Colonic mucosa (tissue), 4 donors: ENCODE measurements around the gene SOSTDC1. TPM values are rescaled to one million over a fixed set of nuclear protein-coding genes. Genes with fewer than 3 reads are reported as not detected.

Experiments
- DNase-seq: peaks from one replicate; pipeline ENCODE4 v3.0.0-alpha.2; 2020
- H3K27ac ChIP-seq: fragments of 200-600 bp; one replicate; pipeline ENCODE4 v1.8.0; 2021
- H3K27me3 ChIP-seq: fragments of 200-600 bp; one replicate; pipeline ENCODE4 v1.8.0; 2021
- H3K36me3 ChIP-seq: fragments of 200-600 bp; one replicate; pipeline ENCODE4 v1.8.0; 2021
- H3K4me1 ChIP-seq: fragments of 200-600 bp; one replicate; pipeline ENCODE4 v1.8.0; 2021; ENCODE audit warnings: mild to moderate bottlenecking
- H3K4me3 ChIP-seq: fragments of 200-600 bp; one replicate; pipeline ENCODE4 v1.8.0; 2021
- H3K9ac ChIP-seq, 2 donors: one replicate each; pipeline ENCODE4 v1.7.0; 2013; ENCODE audit warnings: control low read depth in 2 of 2, low read depth in 2 of 2, low read length in 2 of 2
- H3K9me3 ChIP-seq: fragments of 200-600 bp; one replicate; pipeline ENCODE4 v1.8.0; 2021
- intact Hi-C: fragments of 100-400 bp; cut with DNase I; formaldehyde crosslinking; loops from one replicate; pipeline ENCODE4 v1.14.1; 2022
- total RNA-seq, 2 donors: library from RNA; stranded (reverse); fragmentation: NEBNext Ultra II Directional in 1 of 2; extraction: Animal tissue kit (Norgen Biotek cat#: 25700) in 1 of 2; gene quantifications; one replicate each; pipeline ENCODE4 v1.2.1, GENCODE V29; 2021
- TF ChIP-seq, protein P1 (sequence below): fragments of 200-600 bp; IDR thresholded peaks from one replicate; pipeline ENCODE4 v1.8.0; 2022; ENCODE audit warnings: antibody characterized with exemption, mild to moderate bottlenecking
- donor health status: healthy.
- donor health status: DM: no; HTN: no; CAD: no.
- donor health status: DM: no; HTN: no; CAD: no.

The SOSTDC1 gene, protein sequence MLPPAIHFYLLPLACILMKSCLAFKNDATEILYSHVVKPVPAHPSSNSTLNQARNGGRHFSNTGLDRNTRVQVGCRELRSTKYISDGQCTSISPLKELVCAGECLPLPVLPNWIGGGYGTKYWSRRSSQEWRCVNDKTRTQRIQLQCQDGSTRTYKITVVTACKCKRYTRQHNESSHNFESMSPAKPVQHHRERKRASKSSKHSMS
- total RNA-seq: 1 to 10 TPM; 4.7 to 7.2 TPM

DNA sequence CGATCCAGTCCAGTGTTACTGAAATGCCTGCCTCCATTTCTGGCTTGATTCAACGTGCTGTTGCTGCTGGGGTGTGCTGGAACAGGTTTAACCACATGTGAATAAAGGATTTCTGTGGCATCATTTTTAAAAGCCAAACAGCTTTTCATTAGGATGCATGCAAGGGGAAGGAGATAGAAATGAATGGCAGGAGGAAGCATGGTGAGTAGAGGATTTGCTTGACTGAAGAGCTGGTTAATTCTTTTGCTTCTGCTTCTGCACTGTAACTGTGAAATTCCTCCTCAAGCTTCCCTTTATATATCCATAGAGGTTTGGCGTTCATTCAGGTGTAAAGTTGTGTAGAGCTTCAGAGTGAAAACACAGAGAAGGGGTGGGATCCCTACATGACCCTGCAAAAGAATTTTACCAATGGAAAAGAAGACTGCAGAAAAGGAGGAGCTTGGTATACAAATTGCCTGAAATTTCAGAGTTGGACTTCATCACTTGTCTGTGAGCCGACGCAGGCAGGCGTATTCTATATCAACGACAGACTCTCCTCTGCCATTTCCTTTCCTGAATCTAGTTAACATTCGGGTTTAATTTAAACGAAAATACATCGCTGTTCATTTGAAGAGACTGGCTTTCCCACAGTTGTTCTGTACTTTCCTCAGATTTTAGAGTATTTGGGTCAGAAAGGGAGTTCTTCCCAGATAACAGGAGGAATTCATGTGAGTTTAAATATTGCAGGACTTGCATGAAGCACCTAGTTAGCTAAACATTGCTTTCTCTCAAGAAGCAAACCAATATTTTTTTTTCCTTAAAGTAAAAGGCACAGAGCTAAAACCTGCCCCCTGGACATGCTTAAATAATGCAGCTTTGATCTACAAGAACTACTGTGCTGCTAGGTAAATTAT, at the start of gene SOSTDC1:
TSS of gene SOSTDC1 (minus strand) at position 270 of the 893 bp plus-strand sequence. CDS start at position 200, 70 bp downstream.
- peak within 1 kb of the TSS; percentile 32 for H3K27ac ChIP-seq
- no peaks in the 10 kb centered on the region for H3K4me1 ChIP-seq
- TF ChIP-seq, protein P1, sequence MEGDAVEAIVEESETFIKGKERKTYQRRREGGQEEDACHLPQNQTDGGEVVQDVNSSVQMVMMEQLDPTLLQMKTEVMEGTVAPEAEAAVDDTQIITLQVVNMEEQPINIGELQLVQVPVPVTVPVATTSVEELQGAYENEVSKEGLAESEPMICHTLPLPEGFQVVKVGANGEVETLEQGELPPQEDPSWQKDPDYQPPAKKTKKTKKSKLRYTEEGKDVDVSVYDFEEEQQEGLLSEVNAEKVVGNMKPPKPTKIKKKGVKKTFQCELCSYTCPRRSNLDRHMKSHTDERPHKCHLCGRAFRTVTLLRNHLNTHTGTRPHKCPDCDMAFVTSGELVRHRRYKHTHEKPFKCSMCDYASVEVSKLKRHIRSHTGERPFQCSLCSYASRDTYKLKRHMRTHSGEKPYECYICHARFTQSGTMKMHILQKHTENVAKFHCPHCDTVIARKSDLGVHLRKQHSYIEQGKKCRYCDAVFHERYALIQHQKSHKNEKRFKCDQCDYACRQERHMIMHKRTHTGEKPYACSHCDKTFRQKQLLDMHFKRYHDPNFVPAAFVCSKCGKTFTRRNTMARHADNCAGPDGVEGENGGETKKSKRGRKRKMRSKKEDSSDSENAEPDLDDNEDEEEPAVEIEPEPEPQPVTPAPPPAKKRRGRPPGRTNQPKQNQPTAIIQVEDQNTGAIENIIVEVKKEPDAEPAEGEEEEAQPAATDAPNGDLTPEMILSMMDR: no peak
- intact Hi-C loops: no loop called here
- H3K9ac ChIP-seq: peak within 1 kb of the TSS in 1 of 2 donors; percentile 48
- peak; percentile 54 for DNase-seq
- no peaks in the 10 kb centered on the region for H3K27me3 ChIP-seq
- no peaks in the 10 kb centered on the region for H3K9me3 ChIP-seq
- H3K36me3 ChIP-seq: no peaks in the 10 kb centered on the region
- peak within 1 kb of the TSS; percentile 7 for H3K4me3 ChIP-seq

DNA sequence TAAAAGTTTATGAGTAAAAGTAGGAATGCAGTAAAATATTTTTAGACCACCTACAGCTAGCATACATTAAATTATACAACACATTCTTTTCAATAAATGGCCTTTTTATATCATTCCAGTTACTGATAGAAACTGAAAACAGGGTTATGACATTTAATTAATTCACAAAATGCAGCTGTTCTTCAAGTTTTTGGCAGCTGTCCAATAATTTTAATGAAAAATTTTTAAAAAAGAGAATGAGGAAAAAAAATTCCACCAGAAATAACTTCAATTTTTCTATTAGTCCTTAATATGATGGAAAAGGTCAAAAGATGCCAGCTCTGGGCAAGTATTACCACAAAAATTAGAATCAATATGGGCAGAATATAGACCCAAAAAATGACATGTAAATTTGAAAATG, 49.2 kb upstream of the SOSTDC1 start:
- Histone ChIP-seq H3K9ac (no peak overlapping the region), H3K27me3 (no peaks in the 10 kb centered on the region), H3K27ac (no peak overlapping the region), H3K9me3 (no peaks in the 10 kb centered on the region), H3K4me1 (no peaks in the 10 kb centered on the region), H3K4me3 (no peak overlapping the region), H3K36me3 (no peaks in the 10 kb centered on the region)
- DNase-seq: no peak
- intact Hi-C loops: no loop called here
- TF ChIP-seq, protein P1: no peak

DNA sequence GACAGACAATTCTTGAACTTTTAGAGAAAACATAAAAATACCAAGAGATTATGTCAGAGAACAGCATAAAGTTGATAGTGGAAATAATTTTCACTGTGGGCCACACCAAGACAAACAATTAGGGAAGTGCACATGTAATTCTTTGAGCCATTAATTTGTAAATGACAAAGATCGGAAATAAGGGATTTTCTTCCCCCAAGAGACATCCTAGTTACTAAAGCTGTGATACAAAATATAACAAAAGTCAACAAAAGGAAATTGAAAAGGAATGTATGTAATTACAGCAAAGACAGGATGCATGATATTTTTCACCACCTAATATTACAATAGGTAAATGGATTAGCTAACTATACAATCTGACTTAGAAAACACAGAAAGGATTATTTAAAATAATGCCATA, 48.7 kb upstream of the SOSTDC1 start:
- intact Hi-C loops: no loop called here
- Histone ChIP-seq H3K27ac (no peak overlapping the region), H3K9me3 (no peaks in the 10 kb centered on the region), H3K9ac (no peak overlapping the region), H3K36me3 (no peaks in the 10 kb centered on the region), H3K4me1 (no peaks in the 10 kb centered on the region), H3K27me3 (no peaks in the 10 kb centered on the region), H3K4me3 (no peak overlapping the region)
- DNase-seq: no peak
- TF ChIP-seq, protein P1: no peak

DNA sequence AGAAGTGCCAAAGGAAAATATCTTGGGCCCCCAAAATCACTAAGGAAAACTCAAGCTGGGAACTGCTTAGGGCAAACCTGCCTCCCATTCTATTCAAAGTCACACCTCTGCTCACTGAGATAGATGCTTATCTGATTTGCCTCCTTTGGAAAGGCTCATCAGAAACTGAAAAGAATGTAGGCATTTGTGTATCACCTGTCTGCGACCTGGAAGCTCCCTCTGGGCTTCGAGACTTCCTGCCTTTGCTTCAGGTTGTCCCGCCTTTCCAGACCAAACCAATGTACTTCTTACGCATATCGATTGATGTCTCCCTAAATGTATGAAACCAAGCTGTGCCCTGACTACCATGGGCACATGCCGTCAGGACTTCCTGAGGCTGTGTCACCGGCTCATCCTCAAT, 46.6 kb upstream of the SOSTDC1 start:
- TF ChIP-seq, protein P1: no peak
- no peaks in the 10 kb centered on the region for H3K36me3 ChIP-seq
- H3K4me1 ChIP-seq: no peaks in the 10 kb centered on the region
- no peaks in the 10 kb centered on the region for H3K9me3 ChIP-seq
- H3K27ac ChIP-seq: no peak overlapping the region
- H3K9ac ChIP-seq: no peak overlapping the region
- intact Hi-C loops: no loop called here
- no peak overlapping the region for H3K4me3 ChIP-seq
- no peaks in the 10 kb centered on the region for H3K27me3 ChIP-seq
- no peak for DNase-seq

DNA sequence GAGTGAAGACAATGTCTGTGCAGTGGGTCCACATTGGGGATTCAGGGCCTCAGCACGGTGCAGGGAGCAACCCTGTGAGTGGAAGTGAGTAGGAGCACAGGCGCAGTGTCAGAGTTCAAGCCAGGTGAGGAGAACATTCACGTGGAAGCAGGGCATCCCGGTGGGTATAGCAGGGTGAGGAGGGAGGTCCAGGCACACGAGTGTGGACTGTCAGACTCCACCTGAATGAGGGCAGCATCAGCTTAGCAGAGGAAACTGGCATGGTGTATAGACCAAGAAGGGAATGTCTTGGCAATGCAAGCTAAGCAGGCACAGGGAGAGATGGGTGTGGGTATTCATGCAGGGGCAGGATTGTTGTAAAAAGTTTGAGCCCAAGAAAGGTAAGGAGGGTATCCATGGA, 45.8 kb upstream of the SOSTDC1 start:
- intact Hi-C loops: no loop called here
- no peak overlapping the region for H3K27ac ChIP-seq
- H3K36me3 ChIP-seq: no peaks in the 10 kb centered on the region
- no peaks in the 10 kb centered on the region for H3K9me3 ChIP-seq
- H3K4me3 ChIP-seq: no peak overlapping the region
- TF ChIP-seq, protein P1: no peak
- no peak overlapping the region for H3K9ac ChIP-seq
- no peaks in the 10 kb centered on the region for H3K4me1 ChIP-seq
- H3K27me3 ChIP-seq: no peaks in the 10 kb centered on the region
- no peak for DNase-seq
